ENCODE data around the gene IGFALS. TPM values are rescaled to one million over a fixed set of nuclear protein-coding genes. Genes with fewer than 3 reads are reported as not detected.

Gene IGFALS
- total RNA-seq, 1 experiment from 2014 or later, result not detected

GRCh38 chr16:1740781-1741490, 52.6 kb downstream of the IGFALS start:
- TF ChIP-seq EZH2 (IDR thresholded peaks at IDR 0.05; ENCODE audit: low read depth), result no peak
- no peak for TF ChIP-seq CTCF (conservative IDR thresholded peaks at IDR 0.05)

More at GRCh38 chr16:1740781-1741490, 52.6 kb downstream of the IGFALS start:
- no TSS peak for BruUV-seq (replicated peaks)
- intact Hi-C loops (cut with micrococcal nuclease; ENCODE audit: unreplicated experiment), result no loop called here
- DNase-seq, result no peak
- no peak overlapping the region for H3K27ac ChIP-seq
- H3K36me3 ChIP-seq (ENCODE audit: low read depth), result no peaks in the 10 kb centered on the region; the same call in 1 of the 2 replicates
- peaks cover 29% of the 10 kb centered on the region for H3K4me1 ChIP-seq (replicated peaks; ENCODE audit: insufficient read depth)
- H3K4me3 ChIP-seq, result no peak overlapping the region
- POLR2A ChIA-PET (ENCODE audit: unreplicated experiment), result no interaction called here
- H3K9me2 ChIP-seq (ENCODE audit: insufficient read depth), result no peaks in the 10 kb centered on the region
- no peaks in the 10 kb centered on the region for H3K9me3 ChIP-seq (ENCODE audit: insufficient read depth, low read depth)
- peaks cover 55% of the 10 kb centered on the region for H3F3A ChIP-seq (ENCODE audit: insufficient read depth, low read depth)
- H3K4me2 ChIP-seq, result no peak overlapping the region
- no peaks in the 10 kb centered on the region for H3K27me3 ChIP-seq (ENCODE audit: insufficient read depth, low read depth)
- no peaks in the 10 kb centered on the region for H4K20me1 ChIP-seq (ENCODE audit: insufficient read depth)
- CTCF ChIA-PET, result interaction anchor here (0.6 kb wide), 1 partner anchor 380 kb away, joined by 5 read pairs; no protein-coding TSS in a partner anchor
- H2AFZ ChIP-seq, result no peak overlapping the region
- H3K79me2 ChIP-seq (ENCODE audit: low read depth), result 0 out of 2 replicates have a peak, but pooled peaks cover 4% of the 10 kb centered on the region

Other genes with a start within 250 kb of the IGFALS start
- 43.8 and 47.6 TPM in 2 replicates for gene IFT140, start 181.6 kb downstream of the IGFALS start, total RNA-seq (2021)
- 19.3 and 22.7 TPM in 2 replicates for gene CRAMP1, start 181.3 kb downstream of the IGFALS start, total RNA-seq (2021)
- gene JPT2, start 115.4 kb downstream of the IGFALS start, total RNA-seq (2021), result 199 and 244 TPM in 2 replicates
- 119 and 125 TPM in 2 replicates for gene MAPK8IP3, start 87.5 kb downstream of the IGFALS start, total RNA-seq (2021)
- gene NME3, start 22.2 kb downstream of the IGFALS start, total RNA-seq (2021), result 49.0 and 87.8 TPM in 2 replicates
- 24.2 and 32.4 TPM in 2 replicates for gene EME2, start 20.9 kb downstream of the IGFALS start, total RNA-seq (2021)
- gene MRPS34, start 20.6 kb downstream of the IGFALS start, total RNA-seq (2021), result 201 and 247 TPM in 2 replicates
- 58.2 and 86.6 TPM in 2 replicates for gene SPSB3, start 11.1 kb downstream of the IGFALS start, total RNA-seq (2021)
- 80.0 and 103 TPM in 2 replicates for gene NUBP2, start 10.7 kb downstream of the IGFALS start, total RNA-seq (2021)
- 51.8 and 74.5 TPM in 2 replicates for gene HAGH, start 33.1 kb upstream of the IGFALS start, total RNA-seq (2021)
- 26.8 and 41.2 TPM in 2 replicates for gene FAHD1, start 33.5 kb upstream of the IGFALS start, total RNA-seq (2021)
- not detected in 2 replicates for gene MEIOB, start 78.5 kb upstream of the IGFALS start, total RNA-seq (2021)
- gene HS3ST6, start 124.7 kb upstream of the IGFALS start, total RNA-seq (2021), result not detected in 2 replicates
- gene MSRB1, start 149.5 kb upstream of the IGFALS start, total RNA-seq (2021), result 49.4 and 54.9 TPM in 2 replicates
- gene RPL3L, start 161.0 kb upstream of the IGFALS start, total RNA-seq (2021), result 0.44 TPM in 1 of 2 replicates, not detected in the other
- gene NDUFB10, start 165.8 kb upstream of the IGFALS start, total RNA-seq (2021), result 181 and 190 TPM in 2 replicates
- 3,808 and 4,468 TPM in 2 replicates for gene RPS2, start 171.1 kb upstream of the IGFALS start, total RNA-seq (2021)
- not detected in 2 replicates for gene RNF151, start 173.2 kb upstream of the IGFALS start, total RNA-seq (2021)
- gene TBL3, start 178.3 kb upstream of the IGFALS start, total RNA-seq (2021), result 51.3 and 66.4 TPM in 2 replicates
- 11.1 and 12.7 TPM in 2 replicates for gene NOXO1, start 187.8 kb upstream of the IGFALS start, total RNA-seq (2021)
- gene GFER, start 190.5 kb upstream of the IGFALS start, total RNA-seq (2021), result 59.7 and 63.8 TPM in 2 replicates
- gene SYNGR3, start 196.3 kb upstream of the IGFALS start, total RNA-seq (2021), result 4.3 and 4.5 TPM in 2 replicates
- gene ZNF598, start 216.1 kb upstream of the IGFALS start, total RNA-seq (2021), result 68.4 and 72.5 TPM in 2 replicates
- 4.0 and 8.1 TPM in 2 replicates for gene NPW, start 226.1 kb upstream of the IGFALS start, total RNA-seq (2021)
- 104 and 144 TPM in 2 replicates for gene NHERF2, start 233.2 kb upstream of the IGFALS start, total RNA-seq (2021)